A673 (cell line): ENCODE results near the gene HSF2BP. TPM values are rescaled to one million over a fixed set of nuclear protein-coding genes. Genes with fewer than 3 reads are reported as not detected.
"Not testable (repeated sequence)": the region's sequence is repeated elsewhere in the genome, so short reads cannot be mapped to it uniquely, and the experiment has no call there.

ENCODE experiments used
- BruUV-seq: library from RNA; stranded (reverse); fragments of 400-500 nt; replicated peaks from 2 replicates; lab custom pipeline; 2021; lab: Mats Ljungman, UMichigan
- CTCF ChIA-PET: fragments of 300-600 bp; sonication (Branson Sonifier 250); formaldehyde crosslinking; loops from one replicate; lab custom pipeline; 2022; ENCODE audit warnings: antibody characterized with exemption; lab: Charles Lee
- POLR2A ChIA-PET: fragments of 300-600 bp; sonication (Branson Sonifier 250); formaldehyde crosslinking; loops from one replicate; lab custom pipeline; 2022; ENCODE audit warnings: antibody characterized with exemption; ENCODE audit not compliant: low non-redundant PET; lab: Charles Lee
- DNase-seq: peaks from one replicate; pipeline ENCODE4 v3.0.0-alpha.2; 2015; ENCODE audit warnings: low spot score
- H3K27ac ChIP-seq: fragments of 200-600 bp; sonication (generic); 2 replicates; pipeline ENCODE4 v1.5.1; 2016; ENCODE audit warnings: mixed run types, low read depth, mild to moderate bottlenecking, mixed read lengths, antibody characterized with exemption, low read length; ENCODE audit not compliant: poor library complexity, severe bottlenecking
- H3K27me3 ChIP-seq: fragments of 200-600 bp; sonication (generic); replicated peaks from 2 replicates; pipeline ENCODE4 v1.6.1; 2017; ENCODE audit warnings: mixed run types, low read depth, mild to moderate bottlenecking, mixed read lengths, antibody characterized with exemption, low read length; ENCODE audit not compliant: insufficient read depth, poor library complexity
- H3K36me3 ChIP-seq: fragments of 200-600 bp; sonication (generic); 2 replicates; pipeline ENCODE4 v1.6.1; 2016; ENCODE audit warnings: mixed run types, mild to moderate bottlenecking, mixed read lengths, antibody characterized with exemption, low read length; ENCODE audit not compliant: insufficient read depth, poor library complexity, severe bottlenecking
- H3K4me1 ChIP-seq: fragments of 200-600 bp; sonication (generic); 2 replicates; pipeline ENCODE4 v1.6.1; 2017; ENCODE audit warnings: mixed run types, mild to moderate bottlenecking, mixed read lengths, antibody characterized with exemption, low read length; ENCODE audit not compliant: insufficient read depth, poor library complexity, severe bottlenecking
- H3K4me3 ChIP-seq: fragments of 200-600 bp; sonication (generic); 2 replicates; pipeline ENCODE4 v1.5.1; 2016; ENCODE audit warnings: low read depth, mixed run types, mild to moderate bottlenecking, mixed read lengths, low read length; ENCODE audit not compliant: poor library complexity, severe bottlenecking
- H3K9me3 ChIP-seq: fragments of 200-600 bp; sonication (generic); 2 replicates; pipeline ENCODE4 v1.6.1; 2016; ENCODE audit warnings: mixed run types, low read depth, mild to moderate bottlenecking, mixed read lengths, antibody characterized with exemption, low read length; ENCODE audit not compliant: poor library complexity, severe bottlenecking
- CTCF ChIP-seq: fragments of 300-800, 200-600 bp; sonication (generic); conservative IDR thresholded peaks from 2 replicates; pipeline ENCODE4 v1.5.1; 2017; ENCODE audit warnings: low read depth, mild to moderate bottlenecking, antibody characterized with exemption, low read length, moderate library complexity, mixed read lengths
- EZH2 ChIP-seq: fragments of 200-600 bp; sonication (generic); IDR thresholded peaks from 2 replicates; pipeline ENCODE4 v1.6.1; 2017; ENCODE audit warnings: borderline replicate concordance, low read depth, mild to moderate bottlenecking, mixed read lengths, antibody characterized with exemption, low read length; ENCODE audit not compliant: poor library complexity, severe bottlenecking
- intact Hi-C: fragments of 100-400 bp; cut with micrococcal nuclease; formaldehyde crosslinking; loops from one replicate; pipeline ENCODE4 v1.10.0; 2022; ENCODE audit not compliant: unreplicated experiment
- total RNA-seq: library from RNA; stranded (reverse); gene quantifications from 2 replicates; pipeline ENCODE4 v1.2.3, GENCODE V29; 2021

HSF2BP gene
- total RNA-seq, 1 experiment from 2014 or later, result 2.4 TPM

- intact Hi-C loops, result no loop called here
- TF ChIP-seq CTCF, result no peak
- no peak for TF ChIP-seq EZH2
- peaks cover 53% of the 10 kb centered on the region for H3K36me3 ChIP-seq
- H3K27me3 ChIP-seq, result no peaks in the 10 kb centered on the region
- H3K4me3 ChIP-seq, result no peak overlapping the region
- BruUV-seq, result no TSS peak
- ChIA-PET CTCF (no interaction called here), POLR2A (no interaction called here)
- no peaks in the 10 kb centered on the region for H3K9me3 ChIP-seq
- DNase-seq, result no peak
- no peak overlapping the region for H3K27ac ChIP-seq
- H3K4me1 ChIP-seq, result no peaks in the 10 kb centered on the region
Measured at GRCh38 chr21:43681650-43682049, 22.4 kb upstream of the HSF2BP start.

DNA sequence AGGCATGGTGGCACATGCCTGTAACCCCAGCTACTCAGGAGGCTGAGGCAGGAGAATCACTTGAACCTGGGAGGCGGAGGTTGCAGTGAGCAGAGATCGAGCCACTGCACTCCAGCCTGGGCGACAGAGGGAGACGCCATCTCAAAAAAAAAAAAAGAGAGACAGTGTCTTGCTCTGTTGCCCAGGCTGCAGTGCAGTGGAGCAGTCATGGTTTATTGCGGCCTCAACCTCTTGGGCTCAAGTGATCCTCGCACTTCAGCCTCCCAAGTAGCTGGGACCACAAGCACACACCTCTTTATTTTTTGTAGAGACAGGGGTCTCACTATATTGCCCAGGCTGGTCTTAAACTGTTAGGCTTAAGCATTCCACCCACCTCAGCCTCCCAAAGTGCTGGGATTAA lies 21.1 kb upstream of the HSF2BP start:
- H3K9me3 ChIP-seq, H3K27ac ChIP-seq, DNase-seq, BruUV-seq, H3K4me1 ChIP-seq, H3K4me3 ChIP-seq, intact Hi-C loops, CTCF ChIA-PET, H3K27me3 ChIP-seq, POLR2A ChIA-PET: not testable (repeated sequence)
- H3K36me3 ChIP-seq, result peaks cover 44% of the 10 kb centered on the region

DNA sequence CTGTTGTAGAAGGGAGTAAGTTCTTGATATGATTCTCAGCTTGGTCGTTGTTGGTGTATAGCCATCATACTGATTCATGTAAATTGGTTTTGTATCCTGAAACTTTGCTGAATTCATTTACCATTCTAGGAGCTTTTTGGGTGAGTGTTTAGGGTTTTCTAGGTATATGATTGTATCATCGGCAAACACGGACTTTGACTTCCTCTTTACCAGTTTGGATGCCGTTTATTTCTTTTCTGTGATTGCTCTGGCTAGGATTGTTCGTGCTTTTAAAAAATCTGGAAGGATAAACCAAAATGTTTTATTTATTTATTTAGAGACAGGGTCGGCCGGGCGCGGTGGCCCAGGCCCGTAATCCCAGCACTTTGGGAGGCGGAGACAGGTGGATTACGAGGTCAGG lies 20.7 kb upstream of the HSF2BP start:
- no peak for DNase-seq
- Histone ChIP-seq H3K4me3 (no peak overlapping the region), H3K9me3 (no peaks in the 10 kb centered on the region), H3K27me3 (no peaks in the 10 kb centered on the region), H3K36me3 (peaks cover 44% of the 10 kb centered on the region), H3K4me1 (no peaks in the 10 kb centered on the region), H3K27ac (no peak overlapping the region)
- intact Hi-C loops, result no loop called here
- no TSS peak for BruUV-seq
- POLR2A ChIA-PET, result no interaction called here
- TF ChIP-seq EZH2 (no peak), CTCF (no peak)
- CTCF ChIA-PET, result no interaction called here

GRCh38 chr21:43676391-43676790 lies 17.1 kb upstream of the HSF2BP start:
- DNase-seq, result no peak
- no peaks in the 10 kb centered on the region for H3K27me3 ChIP-seq
- BruUV-seq, result no TSS peak
- H3K4me3 ChIP-seq, result no peak overlapping the region
- no peaks in the 10 kb centered on the region for H3K9me3 ChIP-seq
- no peaks in the 10 kb centered on the region for H3K4me1 ChIP-seq
- CTCF ChIA-PET, result no interaction called here
- peaks cover 45% of the 10 kb centered on the region for H3K36me3 ChIP-seq
- H3K27ac ChIP-seq, result no peak overlapping the region
- intact Hi-C loops, result no loop called here
- POLR2A ChIA-PET, result no interaction called here
- no peak for TF ChIP-seq CTCF
- TF ChIP-seq EZH2, result no peak
